WERI-Rb-1 (cell line): ENCODE measurements around the gene THSD7B.

Experiments
- DNase-seq: peaks from one replicate; pipeline ENCODE4 v3.0.0-alpha.2; 2020
- H3K27ac ChIP-seq: fragments of 250-450 bp; sonication (Bioruptor Pico); 2 replicates; pipeline ENCODE4 v1.5.1; 2020; ENCODE audit warnings: mild to moderate bottlenecking, moderate library complexity
- H3K27me3 ChIP-seq: fragments of 250-450 bp; sonication (Bioruptor Pico); 2 replicates; pipeline ENCODE4 v1.5.1; 2021; ENCODE audit warnings: mild to moderate bottlenecking, low read depth, moderate library complexity; ENCODE audit not compliant: insufficient read depth, severe bottlenecking
- H3K36me3 ChIP-seq: fragments of 250-450 bp; sonication (Bioruptor Pico); 2 replicates; pipeline ENCODE4 v1.5.1; 2020; ENCODE audit warnings: mild to moderate bottlenecking, moderate library complexity
- H3K4me3 ChIP-seq: 2 replicates; pipeline ENCODE4 v1.5.1; 2011; ENCODE audit warnings: low read depth, mild to moderate bottlenecking, control low read depth, low read length
- H3K9me3 ChIP-seq: fragments of 250-450 bp; sonication (Bioruptor Pico); 2 replicates; pipeline ENCODE4 v1.5.1; 2021; ENCODE audit warnings: mild to moderate bottlenecking, moderate library complexity; ENCODE audit not compliant: severe bottlenecking
- CTCF ChIP-seq: IDR thresholded peaks from 2 replicates; pipeline ENCODE4 v1.5.1; 2011; ENCODE audit warnings: low read depth, mild to moderate bottlenecking, control low read depth, inconsistent platforms, low read length

THSD7B gene

DNA sequence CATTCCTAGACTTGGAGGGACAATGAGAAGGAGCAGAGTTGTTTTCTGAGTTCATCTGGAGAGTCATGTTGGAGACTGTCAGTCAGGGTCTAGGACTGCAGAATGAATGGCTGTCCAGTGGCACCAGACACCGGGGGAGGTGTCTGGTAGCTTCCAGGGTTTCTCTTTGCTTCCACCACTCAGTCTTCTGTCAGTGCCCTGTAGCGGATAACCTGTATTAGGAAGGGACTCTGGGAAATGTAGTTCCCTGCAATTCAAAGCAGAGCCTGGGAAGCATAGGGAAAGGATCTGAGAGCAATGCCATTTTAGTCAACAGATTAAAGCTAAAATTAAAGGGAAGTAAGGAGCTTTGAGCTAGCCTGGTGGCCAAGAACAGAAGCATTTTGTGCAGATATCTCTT is 257.9 kb downstream of the THSD7B start:
- Histone ChIP-seq H3K36me3 (no peaks in the 10 kb centered on the region), H3K27me3 (no peaks in the 10 kb centered on the region), H3K9me3 (no peaks in the 10 kb centered on the region), H3K4me3 (no peak overlapping the region), H3K27ac (no peak overlapping the region)
- no peak for TF ChIP-seq CTCF
- DNase-seq = no peak

- no peaks in the 10 kb centered on the region for H3K27me3 ChIP-seq
- H3K9me3 ChIP-seq = peaks cover 4% of the 10 kb centered on the region
- no peak overlapping the region for H3K4me3 ChIP-seq
- no peaks in the 10 kb centered on the region for H3K36me3 ChIP-seq
- DNase-seq = no peak
- no peak for TF ChIP-seq CTCF
- no peak overlapping the region for H3K27ac ChIP-seq
These were observed 266.4 kb downstream of the THSD7B start for GRCh38 chr2:137031731-137032130.

- no peak for DNase-seq
- TF ChIP-seq CTCF = no peak
- Histone ChIP-seq H3K27me3 (no peaks in the 10 kb centered on the region), H3K4me3 (no peak overlapping the region), H3K36me3 (no peaks in the 10 kb centered on the region), H3K27ac (no peak overlapping the region), H3K9me3 (peaks cover 4% of the 10 kb centered on the region)
These were observed 271.3 kb downstream of the THSD7B start for GRCh38 chr2:137036619-137037018.

GRCh38 chr2:137039482-137040152 is 274.3 kb downstream of the THSD7B start:
- H3K36me3 ChIP-seq = no peaks in the 10 kb centered on the region

DNA sequence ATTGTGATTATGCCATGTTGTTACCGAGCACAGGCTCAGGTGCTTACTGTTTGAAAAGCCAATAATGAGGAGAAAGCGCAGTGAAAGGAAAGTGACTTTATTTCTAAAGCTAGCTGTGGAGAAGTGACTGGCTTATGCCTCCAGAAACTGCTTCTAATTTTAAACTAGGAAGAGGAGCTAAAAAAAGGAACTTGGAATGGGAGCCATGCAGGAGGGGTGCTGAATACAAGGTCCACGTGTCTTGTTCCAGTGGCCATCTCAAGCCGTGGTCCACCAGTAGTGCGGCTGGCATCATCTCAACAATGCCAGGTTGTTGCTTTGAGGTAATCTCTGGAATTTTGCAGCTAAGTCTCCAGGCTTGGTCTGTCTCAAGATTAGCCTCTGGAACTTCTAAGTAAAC is 282.0 kb downstream of the THSD7B start:
- Histone ChIP-seq H3K27me3 (no peaks in the 10 kb centered on the region), H3K9me3 (no peaks in the 10 kb centered on the region), H3K27ac (no peak overlapping the region), H3K36me3 (no peaks in the 10 kb centered on the region), H3K4me3 (no peak overlapping the region)
- no peak for TF ChIP-seq CTCF
- DNase-seq = no peak

More at GRCh38 chr2:137039482-137040152, 274.3 kb downstream of the THSD7B start:
- H3K4me3 ChIP-seq = no peak overlapping the region
- DNase-seq = no peak
- peaks cover under 1% of the 10 kb centered on the region for H3K9me3 ChIP-seq
- TF ChIP-seq CTCF = no peak
- no peak overlapping the region for H3K27ac ChIP-seq
- H3K27me3 ChIP-seq = no peaks in the 10 kb centered on the region

DNA sequence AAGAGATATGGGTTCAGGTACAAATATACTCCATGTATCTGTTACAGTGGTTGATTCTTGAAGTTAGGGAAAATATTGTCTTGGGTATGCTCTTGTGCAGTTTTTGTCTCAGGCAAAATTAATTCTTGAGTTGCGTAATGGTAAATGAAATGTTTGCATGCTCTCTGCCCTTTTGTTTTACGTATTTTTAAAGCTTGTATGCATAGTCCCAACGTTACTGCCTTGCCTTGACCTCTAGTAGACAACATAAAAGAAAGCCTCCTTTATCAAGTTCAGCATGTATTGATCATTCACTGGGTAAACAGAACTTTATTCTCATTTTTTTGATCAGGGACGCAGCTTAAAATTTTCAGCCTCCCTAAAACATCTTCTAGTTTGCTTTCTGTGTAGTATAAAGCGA is 283.1 kb downstream of the THSD7B start:
- Histone ChIP-seq H3K36me3 (no peaks in the 10 kb centered on the region), H3K27me3 (no peaks in the 10 kb centered on the region), H3K9me3 (no peaks in the 10 kb centered on the region), H3K27ac (no peak overlapping the region), H3K4me3 (no peak overlapping the region)
- TF ChIP-seq CTCF = no peak
- DNase-seq = no peak
